Anterior cingulate cortex (tissue), 58 donors: ENCODE data around the gene MYO1F.

Experiments used
- DNase-seq, 58 donors: peaks; one replicate each; lab custom pipeline; 2025; lab: John Stamatoyannopoulos, UW

Gene MYO1F

DNA sequence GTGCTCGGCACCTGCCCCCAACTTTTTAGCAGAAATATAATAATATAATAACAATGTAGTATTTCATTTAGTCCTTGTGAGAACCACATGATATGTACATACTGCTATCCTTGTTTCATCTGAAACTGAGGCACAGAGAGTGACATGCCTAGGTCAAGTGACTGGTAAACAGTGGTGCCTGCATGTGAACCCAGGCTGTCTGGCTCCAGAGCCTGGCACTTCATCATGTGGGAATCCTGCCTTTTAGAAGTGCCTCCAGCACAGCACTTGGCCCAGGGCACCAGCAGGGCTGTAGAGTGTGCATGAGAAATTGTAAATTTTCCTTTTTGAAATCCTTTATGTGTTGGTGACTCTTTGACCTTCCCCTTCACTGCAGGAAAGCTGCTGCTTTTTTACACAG lies 102.2 kb downstream of the MYO1F start:
- DNase-seq: no peak

DNA sequence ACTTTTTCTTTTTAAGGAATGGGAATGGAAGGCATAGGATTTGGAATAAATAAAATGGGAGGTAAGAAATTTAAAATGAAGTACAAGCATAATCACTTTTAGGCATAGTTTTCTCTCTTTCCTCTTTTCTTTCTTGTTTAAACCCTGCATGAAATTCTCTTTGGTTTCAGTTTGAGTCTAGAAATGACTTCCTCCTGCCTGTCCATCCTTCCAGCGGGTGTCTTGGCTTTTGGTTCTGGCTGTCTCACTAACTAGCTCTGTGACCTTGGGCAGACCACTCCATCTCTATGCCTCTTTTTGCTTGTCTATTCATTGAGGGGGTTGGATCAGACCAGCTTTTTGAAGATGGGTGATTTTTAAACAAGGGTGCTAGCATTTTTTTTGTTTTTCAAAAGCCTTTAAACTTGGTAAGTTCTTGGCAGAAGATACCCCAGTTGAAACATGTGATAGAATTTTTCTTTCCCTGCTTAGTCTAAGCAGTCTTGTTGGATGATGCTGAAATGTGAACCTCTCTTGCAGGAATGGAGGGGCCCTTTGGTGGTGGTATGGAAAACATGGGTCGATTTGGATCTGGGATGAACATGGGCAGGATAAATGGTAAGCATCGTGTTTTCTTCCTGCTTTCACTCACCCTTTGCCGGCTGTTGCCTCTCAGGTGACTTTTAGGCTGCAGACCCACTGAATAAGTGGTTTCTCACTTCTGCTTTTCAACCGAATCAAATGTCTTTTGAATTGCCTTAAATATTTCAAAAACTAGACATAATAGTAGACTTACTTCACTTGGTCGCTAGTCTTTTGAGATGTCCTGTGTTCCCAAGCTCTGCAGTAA lies 103.4 kb downstream of the MYO1F start:
- DNase-seq: peak in 4 of 58 donors; percentile 1 to 21 (median 8)
